K562 (cell line): ENCODE results near the gene ANKRD13B. TPM values are rescaled to one million over a fixed set of nuclear protein-coding genes. Genes with fewer than 3 reads are reported as not detected.
A peak's percentile ranks its signal among the peaks of the same experiment; 100 is the strongest.

Source experiments
- JUND ChIP-seq, 2 experiments: IDR thresholded peaks; 2 replicates in 1 of 2; 3 replicates in 1 of 2; pipeline ENCODE4 v1.6.1; 2011; ENCODE audit warnings: borderline replicate concordance in 2 of 2, low read depth in 2 of 2, low read length in 2 of 2, improper control_type of control experiment in 1 of 2, missing biosample characterization in 1 of 2, missing genetic modification characterization in 1 of 2, missing genetic modification reagents in 1 of 2
- MAFG ChIP-seq: fragments of 450-650 bp; conservative IDR thresholded peaks from 2 replicates; pipeline ENCODE4 v1.6.1; 2016; ENCODE audit warnings: missing genetic modification characterization, missing compliant biosample characterization
- MTF1 ChIP-seq: fragments of 250-450 bp; sonication (Bioruptor Pico); IDR thresholded peaks from 2 replicates; pipeline ENCODE4 v1.9.0; 2021; ENCODE audit warnings: moderate library complexity, mild to moderate bottlenecking, inconsistent platforms, borderline replicate concordance
- MYNN ChIP-seq, 2 experiments: sonication (generic); formaldehyde crosslinking in 1 of 2; IDR thresholded peaks; 2 replicates each; pipeline versions ENCODE4 v1.5.0 to v1.6.1; 2016 to 2020; ENCODE audit warnings: antibody characterized with exemption in 1 of 2, missing genetic modification reagents in 1 of 2
- NR2C1 ChIP-seq, 2 experiments: fragments of 450-650 bp; IDR thresholded peaks; 2 replicates each; pipeline ENCODE4 v1.6.1; 2017; ENCODE audit warnings: mild to moderate bottlenecking in 2 of 2, antibody characterized with exemption in 1 of 2, inconsistent platforms in 1 of 2, missing compliant biosample characterization in 1 of 2, missing genetic modification characterization in 1 of 2
- SAP30 ChIP-seq: fragments of 200-600 bp; sonication (generic); IDR thresholded peaks from 2 replicates; pipeline ENCODE4 v1.6.1; 2012; ENCODE audit warnings: borderline replicate concordance, low read depth, mild to moderate bottlenecking, moderate library complexity, low read length, control low read depth, inconsistent platforms; ENCODE audit not compliant: insufficient read depth, poor library complexity, severe bottlenecking
- TEAD1 ChIP-seq, 2 experiments: fragments of 450-650 bp in 1 of 2; sonication (generic) in 1 of 2; formaldehyde crosslinking; IDR thresholded peaks; 2 replicates each; pipeline versions ENCODE4 v1.4.0 to v1.8.0; 2020 to 2022; ENCODE audit warnings: mild to moderate bottlenecking in 2 of 2, missing genetic modification reagents in 1 of 2
- ZNF12 ChIP-seq: sonication (generic); formaldehyde crosslinking; IDR thresholded peaks from 2 replicates; pipeline ENCODE4 v1.4.0; 2020; ENCODE audit warnings: mild to moderate bottlenecking, missing genetic modification reagents
- polyA plus RNA-seq, 8 experiments: library from polyadenylated mRNA; depleted of rRNA in 4 of 8; stranded (reverse) in 5 of 8; unstranded in 3 of 8; fragments of >200 nt; fragmentation: Nextera tagmentation in 2 of 8; fragmentation: Illumina TruSeq in 1 of 8; extraction: Ambion mirVana in 2 of 8; extraction: Trizol in 1 of 8; gene quantifications; 2 replicates each; pipeline versions ENCODE4 v1.2.1 to v1.2.3, GENCODE V29; 2011 to 2014; ENCODE audit warnings: inconsistent platforms in 1 of 8, missing spikeins in 1 of 8
- total RNA-seq, 7 experiments: library from RNA; depleted of rRNA in 6 of 7; stranded (reverse); fragments of >200 nt in 6 of 7; fragmentation: Illumina TruSeq in 2 of 7; extraction: Trizol in 2 of 7; gene quantifications; 2 replicates each; pipeline versions ENCODE4 v1.2.1 to v1.2.3, GENCODE V29; 2011 to 2021; ENCODE audit warnings: low replicate concordance in 1 of 7
- TF ChIP-seq, protein P1 (sequence below): fragments of 250-450 bp; sonication (Bioruptor Pico); IDR thresholded peaks from 2 replicates; pipeline ENCODE4 v1.5.1; 2021; ENCODE audit warnings: mild to moderate bottlenecking
- TF ChIP-seq, protein P2 (sequence below): fragments of 450-650 bp; formaldehyde crosslinking; IDR thresholded peaks from 2 replicates; pipeline ENCODE4 v1.4.0; 2022; ENCODE audit warnings: missing genetic modification characterization
- TF ChIP-seq, protein P3 (sequence below), 2 experiments: fragments of 200-800 bp in 1 of 2; sonication (Bioruptor generic) in 1 of 2; sonication (generic) in 1 of 2; formaldehyde crosslinking in 1 of 2; IDR thresholded peaks in 1 of 2; conservative IDR thresholded peaks in 1 of 2; 2 replicates each; pipeline versions ENCODE4 v1.5.0 to v1.6.1; 2016 to 2020; ENCODE audit warnings: missing compliant biosample characterization in 1 of 2, missing genetic modification characterization in 1 of 2, missing genetic modification reagents in 1 of 2
- TF ChIP-seq, protein P4 (sequence below), 3 experiments: IDR thresholded peaks in 2 of 3; conservative IDR thresholded peaks in 1 of 3; 2 replicates each; pipeline ENCODE4 v1.5.1; 2011 to 2012; ENCODE audit warnings: low read length in 3 of 3, mild to moderate bottlenecking in 3 of 3, control low read depth in 2 of 3, improper control_type of control experiment in 1 of 3, inconsistent platforms in 1 of 3, low read depth in 1 of 3, mixed read lengths in 1 of 3, moderate library complexity in 1 of 3; ENCODE audit not compliant: insufficient read depth in 2 of 3
- TF ChIP-seq, protein P5 (sequence below), 2 experiments: fragments of 450-650 bp in 1 of 2; sonication (generic) in 1 of 2; formaldehyde crosslinking; conservative IDR thresholded peaks; 2 replicates each; pipeline versions ENCODE4 v1.4.0 to v1.8.1; 2020 to 2022; ENCODE audit warnings: mild to moderate bottlenecking in 1 of 2, missing genetic modification reagents in 1 of 2
- TF ChIP-seq, protein P6 (sequence below): fragments of 450-650 bp; formaldehyde crosslinking; conservative IDR thresholded peaks from 2 replicates; pipeline ENCODE4 v1.4.0; 2022; ENCODE audit warnings: mild to moderate bottlenecking, missing genetic modification characterization

The ANKRD13B gene
- total and polyA plus RNA-seq, 9 of the 15 experiments (the other 6 are each of a cell fraction or from before 2014, with no cell fraction given), result 0.15 to 28.1 (median 4.6) TPM

DNA sequence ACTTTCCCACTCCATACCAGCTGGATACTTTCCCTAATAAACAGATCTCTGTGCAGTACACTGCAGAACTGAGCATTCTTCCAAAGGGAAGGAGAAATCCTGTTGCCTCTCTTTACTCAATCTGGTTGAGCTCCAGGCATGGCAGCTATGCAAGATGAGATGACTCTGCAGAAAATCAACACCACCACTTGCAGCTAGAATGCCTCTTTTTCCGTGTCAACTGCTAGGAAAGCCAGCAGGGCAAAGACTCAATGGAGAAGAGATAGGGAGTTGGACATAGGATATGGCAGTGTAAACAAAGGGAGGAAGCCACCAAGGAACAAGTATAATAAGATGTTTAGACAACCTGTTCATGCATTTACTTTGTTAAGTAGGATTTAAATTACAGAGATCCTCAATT, 70.2 kb downstream of the ANKRD13B start (continued):
- TF ChIP-seq SAP30, result no peak
- no peak for TF ChIP-seq NR2C1 (IDR thresholded peaks at IDR 0.05)
- TF ChIP-seq NR2C1 (tag; IDR thresholded peaks at IDR 0.05), result no peak
- peak; percentile 97 for TF ChIP-seq MAFG (tag)
- TF ChIP-seq ZNF12 (CRISPR knock-in tag), result no peak
- TF ChIP-seq, protein P1, sequence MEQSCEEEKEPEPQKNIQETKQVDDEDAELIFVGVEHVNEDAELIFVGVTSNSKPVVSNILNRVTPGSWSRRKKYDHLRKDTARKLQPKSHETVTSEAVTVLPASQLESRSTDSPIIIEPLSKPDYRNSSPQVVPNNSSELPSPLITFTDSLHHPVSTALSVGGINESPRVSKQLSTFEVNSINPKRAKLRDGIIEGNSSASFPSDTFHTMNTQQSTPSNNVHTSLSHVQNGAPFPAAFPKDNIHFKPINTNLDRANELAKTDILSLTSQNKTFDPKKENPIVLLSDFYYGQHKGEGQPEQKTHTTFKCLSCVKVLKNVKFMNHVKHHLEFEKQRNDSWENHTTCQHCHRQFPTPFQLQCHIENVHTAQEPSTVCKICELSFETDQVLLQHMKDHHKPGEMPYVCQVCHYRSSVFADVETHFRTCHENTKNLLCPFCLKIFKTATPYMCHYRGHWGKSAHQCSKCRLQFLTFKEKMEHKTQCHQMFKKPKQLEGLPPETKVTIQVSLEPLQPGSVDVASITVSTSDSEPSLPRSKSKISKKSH (CRISPR knock-in tag), result no peak
- TF ChIP-seq, protein P2, sequence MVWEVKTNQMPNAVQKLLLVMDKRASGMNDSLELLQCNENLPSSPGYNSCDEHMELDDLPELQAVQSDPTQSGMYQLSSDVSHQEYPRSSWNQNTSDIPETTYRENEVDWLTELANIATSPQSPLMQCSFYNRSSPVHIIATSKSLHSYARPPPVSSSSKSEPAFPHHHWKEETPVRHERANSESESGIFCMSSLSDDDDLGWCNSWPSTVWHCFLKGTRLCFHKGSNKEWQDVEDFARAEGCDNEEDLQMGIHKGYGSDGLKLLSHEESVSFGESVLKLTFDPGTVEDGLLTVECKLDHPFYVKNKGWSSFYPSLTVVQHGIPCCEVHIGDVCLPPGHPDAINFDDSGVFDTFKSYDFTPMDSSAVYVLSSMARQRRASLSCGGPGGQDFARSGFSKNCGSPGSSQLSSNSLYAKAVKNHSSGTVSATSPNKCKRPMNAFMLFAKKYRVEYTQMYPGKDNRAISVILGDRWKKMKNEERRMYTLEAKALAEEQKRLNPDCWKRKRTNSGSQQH, result no peak
- TF ChIP-seq, protein P3, sequence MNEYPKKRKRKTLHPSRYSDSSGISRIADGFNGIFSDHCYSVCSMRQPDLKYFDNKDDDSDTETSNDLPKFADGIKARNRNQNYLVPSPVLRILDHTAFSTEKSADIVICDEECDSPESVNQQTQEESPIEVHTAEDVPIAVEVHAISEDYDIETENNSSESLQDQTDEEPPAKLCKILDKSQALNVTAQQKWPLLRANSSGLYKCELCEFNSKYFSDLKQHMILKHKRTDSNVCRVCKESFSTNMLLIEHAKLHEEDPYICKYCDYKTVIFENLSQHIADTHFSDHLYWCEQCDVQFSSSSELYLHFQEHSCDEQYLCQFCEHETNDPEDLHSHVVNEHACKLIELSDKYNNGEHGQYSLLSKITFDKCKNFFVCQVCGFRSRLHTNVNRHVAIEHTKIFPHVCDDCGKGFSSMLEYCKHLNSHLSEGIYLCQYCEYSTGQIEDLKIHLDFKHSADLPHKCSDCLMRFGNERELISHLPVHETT (CRISPR knock-in tag; conservative IDR thresholded peaks at IDR 0.05 in 1 of 2, IDR thresholded peaks at IDR 0.05 in 1 of 2), result 0 out of 4 replicates have a peak, but pooled peaks of 1 of the 2 experiments have one; percentile 60
- TF ChIP-seq, protein P4, sequence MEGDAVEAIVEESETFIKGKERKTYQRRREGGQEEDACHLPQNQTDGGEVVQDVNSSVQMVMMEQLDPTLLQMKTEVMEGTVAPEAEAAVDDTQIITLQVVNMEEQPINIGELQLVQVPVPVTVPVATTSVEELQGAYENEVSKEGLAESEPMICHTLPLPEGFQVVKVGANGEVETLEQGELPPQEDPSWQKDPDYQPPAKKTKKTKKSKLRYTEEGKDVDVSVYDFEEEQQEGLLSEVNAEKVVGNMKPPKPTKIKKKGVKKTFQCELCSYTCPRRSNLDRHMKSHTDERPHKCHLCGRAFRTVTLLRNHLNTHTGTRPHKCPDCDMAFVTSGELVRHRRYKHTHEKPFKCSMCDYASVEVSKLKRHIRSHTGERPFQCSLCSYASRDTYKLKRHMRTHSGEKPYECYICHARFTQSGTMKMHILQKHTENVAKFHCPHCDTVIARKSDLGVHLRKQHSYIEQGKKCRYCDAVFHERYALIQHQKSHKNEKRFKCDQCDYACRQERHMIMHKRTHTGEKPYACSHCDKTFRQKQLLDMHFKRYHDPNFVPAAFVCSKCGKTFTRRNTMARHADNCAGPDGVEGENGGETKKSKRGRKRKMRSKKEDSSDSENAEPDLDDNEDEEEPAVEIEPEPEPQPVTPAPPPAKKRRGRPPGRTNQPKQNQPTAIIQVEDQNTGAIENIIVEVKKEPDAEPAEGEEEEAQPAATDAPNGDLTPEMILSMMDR (IDR thresholded peaks at IDR 0.05 in 2 of 3, conservative IDR thresholded peaks at IDR 0.05 in 1 of 3; ENCODE audit: insufficient read depth in 2 of 3, low read depth in 1 of 3, low read length in 3 of 3), result no peak
- TF ChIP-seq MTF1 (CRISPR knock-in tag), result no peak
- no peak for TF ChIP-seq MYNN (IDR thresholded peaks at IDR 0.05)
- TF ChIP-seq MYNN (CRISPR knock-in tag; IDR thresholded peaks at IDR 0.05), result no peak
- TF ChIP-seq, protein P5, sequence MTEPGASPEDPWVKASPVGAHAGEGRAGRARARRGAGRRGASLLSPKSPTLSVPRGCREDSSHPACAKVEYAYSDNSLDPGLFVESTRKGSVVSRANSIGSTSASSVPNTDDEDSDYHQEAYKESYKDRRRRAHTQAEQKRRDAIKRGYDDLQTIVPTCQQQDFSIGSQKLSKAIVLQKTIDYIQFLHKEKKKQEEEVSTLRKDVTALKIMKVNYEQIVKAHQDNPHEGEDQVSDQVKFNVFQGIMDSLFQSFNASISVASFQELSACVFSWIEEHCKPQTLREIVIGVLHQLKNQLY (CRISPR knock-in tag; conservative IDR thresholded peaks at IDR 0.05), result no peak
- TF ChIP-seq TEAD1 (CRISPR knock-in tag; IDR thresholded peaks at IDR 0.05), result no peak
- TF ChIP-seq, protein P6, sequence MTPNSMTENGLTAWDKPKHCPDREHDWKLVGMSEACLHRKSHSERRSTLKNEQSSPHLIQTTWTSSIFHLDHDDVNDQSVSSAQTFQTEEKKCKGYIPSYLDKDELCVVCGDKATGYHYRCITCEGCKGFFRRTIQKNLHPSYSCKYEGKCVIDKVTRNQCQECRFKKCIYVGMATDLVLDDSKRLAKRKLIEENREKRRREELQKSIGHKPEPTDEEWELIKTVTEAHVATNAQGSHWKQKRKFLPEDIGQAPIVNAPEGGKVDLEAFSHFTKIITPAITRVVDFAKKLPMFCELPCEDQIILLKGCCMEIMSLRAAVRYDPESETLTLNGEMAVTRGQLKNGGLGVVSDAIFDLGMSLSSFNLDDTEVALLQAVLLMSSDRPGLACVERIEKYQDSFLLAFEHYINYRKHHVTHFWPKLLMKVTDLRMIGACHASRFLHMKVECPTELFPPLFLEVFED, result no peak
- no peak for TF ChIP-seq JUND (IDR thresholded peaks at IDR 0.05; ENCODE audit: borderline replicate concordance, low read depth, low read length)
- TF ChIP-seq JUND (tag; IDR thresholded peaks at IDR 0.05; ENCODE audit: borderline replicate concordance, low read depth, low read length), result 0 out of 3 replicates have a peak, but pooled peaks have one; percentile 17
